Breast epithelium (tissue), 3 donors: ENCODE measurements around the gene CCDC138.

Source experiments
- CTCF ChIP-seq, 3 donors: fragments of 450-650 bp; IDR thresholded peaks; one replicate each; pipeline ENCODE4 v1.5.1; 2016 to 2017; ENCODE audit warnings: antibody characterized with exemption in 3 of 3, mild to moderate bottlenecking in 3 of 3, moderate library complexity in 3 of 3
- POLR2A ChIP-seq: fragments of 450-650 bp; IDR thresholded peaks from one replicate; pipeline ENCODE4 v1.6.1; 2016; ENCODE audit warnings: antibody characterized with exemption, mild to moderate bottlenecking, moderate library complexity
- POLR2AphosphoS5 ChIP-seq, 3 donors: sonication (generic); formaldehyde crosslinking; IDR thresholded peaks; one replicate each; pipeline ENCODE4 v1.6.1; 2017; ENCODE audit warnings: antibody characterized with exemption in 3 of 3

GRCh38 chr2:108786354-108787215 lies at the start of gene CCDC138:
- TF ChIP-seq CTCF (IDR thresholded peaks at IDR 0.05) (no peak), POLR2AphosphoS5 (IDR thresholded peaks at IDR 0.05) (peak in 2 of 3 donors; percentile 24 to 56), POLR2A (no peak)
